Measurements from ENCODE around the gene LRP8.

GRCh38 chr1:53350853-53351767 lies 23.2 kb upstream of the LRP8 start:
- TF ChIP-seq CTCF (IDR thresholded peaks at IDR 0.05 in 2 of 3, conservative IDR thresholded peaks at IDR 0.05 in 1 of 3; ENCODE audit: borderline replicate concordance in 1 of 3, insufficient read depth in 1 of 3, low read depth in 2 of 3, low read length in 2 of 3) (no peak), JUND (IDR thresholded peaks at IDR 0.05) (no peak), EZH2 (IDR thresholded peaks at IDR 0.05) (no peak), POLR2AphosphoS5 (IDR thresholded peaks at IDR 0.05; ENCODE audit: low read depth, low read length) (no peak), POLR2A (IDR thresholded peaks at IDR 0.05; ENCODE audit: borderline replicate concordance, extremely low read depth, insufficient read depth, insufficient read length) (no peak), EZH2phosphoT487 (IDR thresholded peaks at IDR 0.05; ENCODE audit: borderline replicate concordance) (no peak), ZNF274 (IDR thresholded peaks at IDR 0.05; ENCODE audit: low read depth, low read length) (no peak), CEBPB (IDR thresholded peaks at IDR 0.05; ENCODE audit: low read depth) (no peak), RAD21 (IDR thresholded peaks at IDR 0.05; ENCODE audit: low read depth) (no peak), ZFX (IDR thresholded peaks at IDR 0.05) (no peak), MAX (IDR thresholded peaks at IDR 0.05) (no peak), SRF (IDR thresholded peaks at IDR 0.05; ENCODE audit: low read depth) (no peak), SIN3A (IDR thresholded peaks at IDR 0.05; ENCODE audit: low read depth) (no peak), ZBTB33 (IDR thresholded peaks at IDR 0.05; ENCODE audit: extremely low read depth, insufficient replicate concordance, low read length) (no peak)
